H1 (cell line): Measurements from ENCODE around the gene ROBO2. TPM values are rescaled to one million over a fixed set of nuclear protein-coding genes. Genes with fewer than 3 reads are reported as not detected.

Source experiments
- CTCF ChIA-PET: fragments of 300-600 bp; sonication (Branson Sonifier 250); formaldehyde crosslinking; loops from one replicate; lab custom pipeline; 2021; ENCODE audit not compliant: partially characterized antibody; lab: Charles Lee
- POLR2A ChIA-PET: fragments of 300-600 bp; sonication (Branson Sonifier 250); formaldehyde crosslinking; loops from one replicate; lab custom pipeline; 2021; ENCODE audit warnings: inconsistent platforms; ENCODE audit not compliant: partially characterized antibody; lab: Charles Lee
- DNase-seq, 2 experiments: peaks; one replicate each; pipeline versions ENCODE4 v3.0.0 to v3.0.0-alpha.2; 2010 to 2022; ENCODE audit warnings: low spot score in 2 of 2, low read depth in 1 of 2, mixed read lengths in 1 of 2
- FAIRE-seq: peaks from 2 replicates; lab custom pipeline; 2011; peaks lifted over from hg19 to GRCh38; lab: Jason Lieb, UNC
- H2AFZ ChIP-seq: 2 replicates; pipeline ENCODE4 v1.8.1; 2012; ENCODE audit warnings: low read length, inconsistent platforms
- H2AK5ac ChIP-seq: 2 replicates; pipeline ENCODE4 v1.6.1; 2013; ENCODE audit warnings: low read depth, low read length
- H2BK120ac ChIP-seq: replicated peaks from 2 replicates; pipeline ENCODE3; 2013; ENCODE audit warnings: low read depth, low read length, inconsistent platforms
- H2BK12ac ChIP-seq: 2 replicates; pipeline ENCODE4 v1.6.1; 2013; ENCODE audit warnings: low read depth, low read length
- H2BK15ac ChIP-seq: 2 replicates; pipeline ENCODE4 v1.6.1; 2013; ENCODE audit warnings: low read length
- H2BK20ac ChIP-seq: 2 replicates; pipeline ENCODE4 v1.6.1; 2013; ENCODE audit warnings: low read length
- H2BK5ac ChIP-seq: 2 replicates; pipeline ENCODE4 v1.6.1; 2013; ENCODE audit warnings: low read depth, low read length
- H3K14ac ChIP-seq: 2 replicates; pipeline ENCODE4 v1.6.1; 2013; ENCODE audit warnings: inconsistent platforms; ENCODE audit not compliant: insufficient read length
- H3K18ac ChIP-seq: 2 replicates; pipeline ENCODE4 v1.6.1; 2013; ENCODE audit warnings: low read length; ENCODE audit errors: extremely low read depth
- H3K23ac ChIP-seq: 2 replicates; pipeline ENCODE4 v1.6.1; 2013; ENCODE audit warnings: inconsistent platforms; ENCODE audit not compliant: insufficient read length
- H3K23me2 ChIP-seq: 2 replicates; pipeline ENCODE4 v1.6.1; 2013; ENCODE audit warnings: low read depth, low read length
- H3K27ac ChIP-seq: 2 replicates; pipeline ENCODE4 v1.6.1; 2011; ENCODE audit warnings: low read depth, low read length, inconsistent platforms
- H3K27me3 ChIP-seq, 4 experiments: replicated peaks in 1 of 4; 1 replicate in 1 of 4; 2 replicates in 3 of 4; pipeline versions ENCODE4 v1.6.1 to v1.8.1; 2011 to 2013; ENCODE audit warnings: low read length in 3 of 4, mild to moderate bottlenecking in 3 of 4, inconsistent platforms in 2 of 4, mixed read lengths in 2 of 4, moderate library complexity in 1 of 4; ENCODE audit not compliant: control insufficient read depth in 3 of 4, insufficient read depth in 3 of 4; ENCODE audit errors: extremely low read depth in 1 of 4
- H3K36me3 ChIP-seq, 4 experiments: 2 replicates each; pipeline versions ENCODE4 v1.6.1 to v1.8.1; 2011 to 2013; ENCODE audit warnings: mild to moderate bottlenecking in 4 of 4, low read length in 3 of 4, moderate library complexity in 2 of 4, control low read depth in 1 of 4, inconsistent platforms in 1 of 4; ENCODE audit not compliant: insufficient read depth in 4 of 4, control insufficient read depth in 2 of 4
- H3K4ac ChIP-seq: replicated peaks from 2 replicates; pipeline ENCODE3; 2013; ENCODE audit warnings: low read length, low read depth, mixed read lengths, inconsistent platforms; ENCODE audit not compliant: insufficient read length
- H3K4me1 ChIP-seq, 4 experiments: replicated peaks in 1 of 4; 1 replicate in 1 of 4; 2 replicates in 3 of 4; pipeline versions ENCODE4 v1.6.1 to v1.8.1; 2011 to 2013; ENCODE audit warnings: low read length in 3 of 4, inconsistent platforms in 2 of 4, mixed read lengths in 1 of 4; ENCODE audit not compliant: insufficient read depth in 4 of 4, control insufficient read depth in 3 of 4
- H3K4me2 ChIP-seq, 2 experiments: 2 replicates each; pipeline versions ENCODE4 v1.6.1 to v1.8.1; 2011 to 2013; ENCODE audit warnings: low read depth in 2 of 2, low read length in 2 of 2, control low read depth in 1 of 2, inconsistent platforms in 1 of 2, mild to moderate bottlenecking in 1 of 2; ENCODE audit not compliant: insufficient read depth in 1 of 2
- H3K4me3 ChIP-seq, 4 experiments: fragments of 200-600, 300-600 bp in 1 of 4; sonication (generic), shearing (Covaris generic), sonication (Bioruptor Twin) in 1 of 4; 2 replicates each; pipeline versions ENCODE4 v1.5.1 to v1.8.1; 2011 to 2016; ENCODE audit warnings: low read length in 4 of 4, low read depth in 3 of 4, control low read depth in 2 of 4, inconsistent platforms in 2 of 4, mild to moderate bottlenecking in 2 of 4, mixed read lengths in 1 of 4, moderate library complexity in 1 of 4; ENCODE audit not compliant: insufficient read depth in 2 of 4; ENCODE audit errors: extremely low read depth in 1 of 4
- H3K56ac ChIP-seq: replicated peaks from 2 replicates; pipeline ENCODE3; 2013; ENCODE audit warnings: low read depth, mild to moderate bottlenecking, mixed read lengths, low read length, inconsistent platforms; ENCODE audit not compliant: insufficient read length
- H3K79me1 ChIP-seq: 2 replicates; pipeline ENCODE4 v1.6.1; 2013; ENCODE audit warnings: low read depth, low read length, control low read depth
- H3K79me2 ChIP-seq, 2 experiments: 2 replicates each; pipeline versions ENCODE4 v1.6.1 to v1.8.1; 2012 to 2013; ENCODE audit warnings: low read length in 2 of 2, mild to moderate bottlenecking in 2 of 2, inconsistent platforms in 1 of 2; ENCODE audit not compliant: insufficient read depth in 2 of 2, control insufficient read depth in 1 of 2
- H3K9ac ChIP-seq, 4 experiments: replicated peaks in 1 of 4; 1 replicate in 1 of 4; 2 replicates in 3 of 4; pipeline versions ENCODE4 v1.6.1 to v1.8.1; 2011 to 2013; ENCODE audit warnings: low read depth in 3 of 4, low read length in 3 of 4, control low read depth in 2 of 4, mild to moderate bottlenecking in 2 of 4, moderate library complexity in 2 of 4, inconsistent platforms in 1 of 4; ENCODE audit errors: extremely low read depth in 1 of 4
- H3K9me3 ChIP-seq, 2 experiments: 2 replicates each; pipeline versions ENCODE4 v1.6.1 to v1.8.1; 2012 to 2013; ENCODE audit warnings: mild to moderate bottlenecking in 2 of 2, moderate library complexity in 2 of 2, control low read depth in 1 of 2, inconsistent platforms in 1 of 2, low read depth in 1 of 2, low read length in 1 of 2, mixed read lengths in 1 of 2; ENCODE audit not compliant: insufficient read depth in 2 of 2
- H4K20me1 ChIP-seq, 2 experiments: replicated peaks in 1 of 2; 2 replicates each; pipeline versions ENCODE3 to v1.8.1; 2011 to 2013; ENCODE audit warnings: inconsistent platforms in 2 of 2, low read length in 2 of 2, mild to moderate bottlenecking in 1 of 2; ENCODE audit not compliant: insufficient read depth in 2 of 2, control insufficient read depth in 1 of 2
- H4K5ac ChIP-seq: 2 replicates; pipeline ENCODE4 v1.6.1; 2013; ENCODE audit warnings: low read length, low read depth, mixed read lengths, inconsistent platforms; ENCODE audit not compliant: insufficient read length
- H4K8ac ChIP-seq: 2 replicates; pipeline ENCODE4 v1.8.0; 2013; ENCODE audit warnings: mild to moderate bottlenecking, moderate library complexity, low read length, inconsistent platforms; ENCODE audit not compliant: insufficient read depth; ENCODE audit errors: extremely low read depth
- H4K91ac ChIP-seq: replicated peaks from 2 replicates; pipeline ENCODE3; 2013; ENCODE audit warnings: low read length, mixed read lengths, inconsistent platforms; ENCODE audit not compliant: insufficient read length
- ASH2L ChIP-seq: fragments of 200-600, 300-600 bp; sonication (generic); IDR thresholded peaks from one replicate; pipeline ENCODE4 v1.7.1; 2017; ENCODE audit warnings: low read length
- BACH1 ChIP-seq: IDR thresholded peaks from 2 replicates; pipeline ENCODE4 v1.6.1; 2012; ENCODE audit warnings: low read length, improper control_type of control experiment
- BCL11A ChIP-seq, 2 experiments: IDR thresholded peaks; one replicate each; pipeline ENCODE4 v1.6.1; 2011; ENCODE audit warnings: low read depth in 2 of 2, low read length in 2 of 2, mild to moderate bottlenecking in 2 of 2
- EZH2 ChIP-seq: fragments of 200-600 bp; sonication (generic); IDR thresholded peaks from 2 replicates; pipeline ENCODE4 v1.7.1; 2012; ENCODE audit warnings: low read depth, mild to moderate bottlenecking, moderate library complexity, low read length, inconsistent platforms; ENCODE audit not compliant: severe bottlenecking
- HDAC6 ChIP-seq: IDR thresholded peaks from one replicate; pipeline ENCODE4 v1.7.1; 2012; ENCODE audit warnings: low read depth, mild to moderate bottlenecking, inconsistent platforms, low read length, moderate library complexity
- KDM4A ChIP-seq: IDR thresholded peaks from one replicate; pipeline ENCODE4 v1.7.1; 2012; ENCODE audit warnings: low read depth, mild to moderate bottlenecking, moderate library complexity, low read length, inconsistent platforms; ENCODE audit not compliant: severe bottlenecking
- POLR2A ChIP-seq, 2 experiments: IDR thresholded peaks; 1 replicate in 1 of 2; 2 replicates in 1 of 2; pipeline ENCODE4 v1.6.1; 2011; ENCODE audit warnings: low read depth in 2 of 2, low read length in 2 of 2, mild to moderate bottlenecking in 2 of 2; ENCODE audit errors: control extremely low read depth in 1 of 2
- RBBP5 ChIP-seq: IDR thresholded peaks from 2 replicates; pipeline ENCODE4 v1.7.1; 2012; ENCODE audit warnings: low read depth, mild to moderate bottlenecking, inconsistent platforms, low read length, moderate library complexity, borderline replicate concordance
- RFX5 ChIP-seq: IDR thresholded peaks from 2 replicates; pipeline ENCODE4 v1.6.1; 2011; ENCODE audit warnings: low read depth, low read length, improper control_type of control experiment, borderline replicate concordance
- SIRT6 ChIP-seq: IDR thresholded peaks from one replicate; pipeline ENCODE4 v1.7.1; 2012; ENCODE audit warnings: low read length, inconsistent platforms
- SP1 ChIP-seq: IDR thresholded peaks from 2 replicates; pipeline ENCODE4 v1.6.1; 2011; ENCODE audit warnings: low read depth, low read length
- TBP ChIP-seq: IDR thresholded peaks from 2 replicates; pipeline ENCODE4 v1.6.1; 2011; ENCODE audit warnings: low read depth, low read length, improper control_type of control experiment
- ZNF274 ChIP-seq: IDR thresholded peaks from 2 replicates; pipeline ENCODE4 v1.7.0; 2012; ENCODE audit warnings: low read length, borderline replicate concordance; ENCODE audit errors: extremely low read depth
- WGBS, 2 experiments: shearing (Covaris generic) in 1 of 2; methylation state at CpG; one replicate each; pipeline versions ENCODE4 v1.1.6 to v1.1.7; 2013 to 2015; ENCODE audit warnings: low lambda C conversion rate in 2 of 2, mixed read lengths in 2 of 2, inconsistent platforms in 1 of 2, low coverage in 1 of 2, missing lambda C conversion rate in 1 of 2; ENCODE audit not compliant: insufficient replicate concordance in 2 of 2, insufficient coverage in 1 of 2, insufficient read length in 1 of 2; ENCODE audit errors: extremely low coverage in 1 of 2, missing lambda C conversion rate in 1 of 2; 5-methylcytosine and 5-hydroxymethylcytosine counted together
- polyA plus RNA-seq, 7 experiments: library from polyadenylated mRNA; depleted of rRNA in 3 of 7; stranded (reverse) in 5 of 7; unstranded in 2 of 7; fragments of >200 nt in 5 of 7; fragments of 200-250 nt in 2 of 7; gene quantifications; 1 replicate in 5 of 7; 2 replicates in 1 of 7; 4 replicates in 1 of 7; pipeline versions ENCODE4 v1.2.1 to v1.2.3, GENCODE V29; 2011 to 2013; ENCODE audit warnings: missing spikeins in 2 of 7, mixed read lengths in 2 of 7
- total RNA-seq: library from RNA; stranded (reverse); fragmentation: NEBNext Ultra II Directional; extraction: Animal tissue kit (Norgen Biotek cat#: 25700); gene quantifications from 2 replicates; pipeline ENCODE4 v1.2.1, GENCODE V29; 2021
- TF ChIP-seq, protein P1 (sequence below): IDR thresholded peaks from 2 replicates; pipeline ENCODE4 v1.6.1; 2012; ENCODE audit warnings: low read length, inconsistent platforms

ROBO2 gene
- total and polyA plus RNA-seq, 2 of the 8 experiments (the other 6 are each of a cell fraction or from before 2014, with no cell fraction given) = 1.5 to 2.9 TPM

DNA sequence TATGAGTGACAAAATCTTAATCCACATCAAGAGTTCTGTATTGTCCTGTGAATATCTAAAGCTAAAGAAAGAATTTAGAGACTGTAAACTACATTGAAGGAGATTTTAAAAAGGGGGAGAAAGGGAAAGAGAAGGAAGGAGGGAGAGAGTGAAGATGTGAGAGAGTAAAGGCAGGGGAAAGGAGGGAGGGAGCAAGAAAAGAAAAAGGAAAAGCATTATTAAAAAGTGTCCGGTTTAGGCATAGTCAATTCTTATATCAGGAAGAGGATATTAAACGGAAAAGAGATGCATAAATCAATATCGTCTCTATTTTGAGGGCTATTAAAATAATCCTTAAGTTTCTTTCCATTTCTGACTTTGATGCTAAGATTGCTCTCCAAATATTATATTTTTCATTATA is 332.1 kb downstream of the ROBO2 start:
- H4K20me1 ChIP-seq = no peaks in the 10 kb centered on the region
- H2BK20ac ChIP-seq = no peak overlapping the region
- no peak overlapping the region for H3K4me2 ChIP-seq
- no peak overlapping the region for H4K91ac ChIP-seq
- FAIRE-seq (no peak), DNase-seq (no peak)
- no peaks in the 10 kb centered on the region for H3K79me2 ChIP-seq
- WGBS, 2 experiments = 80% methylated on average over 3 of the region's 3 CpGs; no CpG with 5 or more reads in 1 of the 2 experiments
- H3K9me3 ChIP-seq = no peaks in the 10 kb centered on the region
- no peak overlapping the region for H4K8ac ChIP-seq
- no peak overlapping the region for H3K56ac ChIP-seq
- no peak overlapping the region for H3K4ac ChIP-seq
- POLR2A ChIA-PET = no interaction called here
- H2AK5ac ChIP-seq = no peak overlapping the region
- H3K27me3 ChIP-seq = no peaks in the 10 kb centered on the region
- no peak overlapping the region for H3K23ac ChIP-seq
- H3K79me1 ChIP-seq = no peaks in the 10 kb centered on the region
- H2BK12ac ChIP-seq = no peak overlapping the region
- H2AFZ ChIP-seq = no peak overlapping the region
- H3K18ac ChIP-seq = no peak overlapping the region
- no peak overlapping the region for H4K5ac ChIP-seq
- H2BK5ac ChIP-seq = no peak overlapping the region
- H3K4me3 ChIP-seq = no peak overlapping the region
- CTCF ChIA-PET = no interaction called here
- H3K4me1 ChIP-seq = no peaks in the 10 kb centered on the region
- H3K27ac ChIP-seq = no peak overlapping the region
- H3K9ac ChIP-seq = no peak overlapping the region
- no peak overlapping the region for H3K14ac ChIP-seq
- no peak overlapping the region for H2BK120ac ChIP-seq
- H3K23me2 ChIP-seq = no peaks in the 10 kb centered on the region
- H3K36me3 ChIP-seq = no peaks in the 10 kb centered on the region
- H2BK15ac ChIP-seq = no peak overlapping the region
- TF ChIP-seq TBP = no peak
- no peak for TF ChIP-seq EZH2
- TF ChIP-seq KDM4A = no peak
- TF ChIP-seq, protein P1, sequence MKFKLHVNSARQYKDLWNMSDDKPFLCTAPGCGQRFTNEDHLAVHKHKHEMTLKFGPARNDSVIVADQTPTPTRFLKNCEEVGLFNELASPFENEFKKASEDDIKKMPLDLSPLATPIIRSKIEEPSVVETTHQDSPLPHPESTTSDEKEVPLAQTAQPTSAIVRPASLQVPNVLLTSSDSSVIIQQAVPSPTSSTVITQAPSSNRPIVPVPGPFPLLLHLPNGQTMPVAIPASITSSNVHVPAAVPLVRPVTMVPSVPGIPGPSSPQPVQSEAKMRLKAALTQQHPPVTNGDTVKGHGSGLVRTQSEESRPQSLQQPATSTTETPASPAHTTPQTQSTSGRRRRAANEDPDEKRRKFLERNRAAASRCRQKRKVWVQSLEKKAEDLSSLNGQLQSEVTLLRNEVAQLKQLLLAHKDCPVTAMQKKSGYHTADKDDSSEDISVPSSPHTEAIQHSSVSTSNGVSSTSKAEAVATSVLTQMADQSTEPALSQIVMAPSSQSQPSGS = no peak
- TF ChIP-seq RBBP5 = no peak
- no peak for TF ChIP-seq RFX5
- TF ChIP-seq BACH1 = no peak
- no peak for TF ChIP-seq BCL11A (IDR thresholded peaks at IDR 0.05; ENCODE audit: low read depth in 2 of 2, low read length in 2 of 2)
- no peak for TF ChIP-seq SIRT6
- no peak for TF ChIP-seq ASH2L
- no peak for TF ChIP-seq HDAC6
- no peak for TF ChIP-seq SP1
- no peak for TF ChIP-seq POLR2A (IDR thresholded peaks at IDR 0.05; ENCODE audit: control extremely low read depth in 1 of 2, low read depth in 2 of 2, low read length in 2 of 2)
- no peak for TF ChIP-seq ZNF274
